DMS79 treated with DMSO at 0.1 percent for 48 hours (cell line): ENCODE data around the gene ASB12.
"Not testable (repeated sequence)": the region's sequence is repeated elsewhere in the genome, so short reads cannot be mapped to it uniquely, and the experiment has no call there.

Experiments used
- DNase-seq: peaks from one replicate; lab custom pipeline; 2025; lab: John Stamatoyannopoulos, UW

The ASB12 gene, protein sequence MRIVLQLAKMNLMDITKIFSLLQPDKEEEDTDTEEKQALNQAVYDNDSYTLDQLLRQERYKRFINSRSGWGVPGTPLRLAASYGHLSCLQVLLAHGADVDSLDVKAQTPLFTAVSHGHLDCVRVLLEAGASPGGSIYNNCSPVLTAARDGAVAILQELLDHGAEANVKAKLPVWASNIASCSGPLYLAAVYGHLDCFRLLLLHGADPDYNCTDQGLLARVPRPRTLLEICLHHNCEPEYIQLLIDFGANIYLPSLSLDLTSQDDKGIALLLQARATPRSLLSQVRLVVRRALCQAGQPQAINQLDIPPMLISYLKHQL

DNA sequence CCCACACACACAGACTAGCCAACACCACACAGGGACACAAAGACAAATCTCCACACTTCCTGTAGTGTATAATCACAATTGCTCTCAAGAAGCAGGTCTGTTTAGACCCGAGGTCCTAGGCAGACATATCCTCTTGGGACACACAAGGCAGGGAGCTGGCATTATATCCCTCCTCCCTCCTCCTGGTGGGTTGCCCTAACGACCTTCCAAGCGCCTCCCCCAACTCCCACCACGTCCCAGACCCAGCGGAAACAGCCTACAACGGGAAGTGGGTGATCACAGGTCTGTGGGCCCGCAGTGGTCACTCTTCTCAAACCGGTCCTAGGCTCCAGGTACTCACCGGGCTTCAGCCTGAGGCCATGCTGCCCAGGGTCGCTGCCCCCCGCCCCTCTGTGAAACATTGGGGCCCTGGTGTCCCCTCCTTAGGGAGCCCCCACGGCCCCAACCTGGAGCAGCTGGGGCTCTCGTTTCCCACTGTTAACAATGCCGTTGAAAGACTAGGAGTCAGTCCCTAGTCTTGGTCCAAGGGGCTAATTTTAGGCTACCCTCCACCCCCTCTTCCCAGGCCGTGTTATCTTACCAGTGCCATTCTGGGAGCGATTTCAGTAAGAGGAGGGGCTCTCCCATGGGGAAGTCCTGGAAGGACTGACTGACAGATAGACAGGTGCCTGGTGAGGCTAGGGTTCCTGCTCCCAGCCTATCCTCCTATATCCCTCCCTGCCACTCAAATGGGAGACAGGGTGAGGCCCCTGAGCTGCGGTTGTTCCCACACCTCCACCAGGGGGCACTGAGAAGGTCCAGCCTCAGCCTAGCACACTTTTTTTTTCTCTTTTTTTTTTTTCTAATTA, at the start of gene ASB12:
TSS of gene ASB12 (minus strand) at position 485 of the 848 bp plus-strand sequence. CDS start 4,957 bp downstream, outside the sequence.
- DNase-seq, result no peak

DNA sequence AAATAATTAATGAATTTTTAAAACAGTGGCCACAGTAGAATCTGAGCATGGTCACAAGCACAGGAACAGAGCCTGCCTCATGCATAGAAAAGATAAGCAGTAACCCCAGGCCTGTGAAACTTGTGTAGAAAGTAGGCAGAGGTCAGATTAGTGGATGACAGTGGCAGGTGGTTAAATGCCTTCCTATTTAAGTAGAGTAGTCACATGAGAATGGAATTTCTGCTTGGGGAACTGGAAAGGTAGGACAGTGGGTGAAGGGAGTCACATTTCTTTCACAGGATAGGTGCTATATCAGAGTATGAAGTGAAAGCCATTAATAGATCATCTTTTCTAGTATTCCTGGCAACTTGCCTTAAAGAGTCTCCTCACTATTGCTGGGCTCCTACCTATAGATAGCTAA, 34.9 kb upstream of the ASB12 start:
- no peak for DNase-seq

DNA sequence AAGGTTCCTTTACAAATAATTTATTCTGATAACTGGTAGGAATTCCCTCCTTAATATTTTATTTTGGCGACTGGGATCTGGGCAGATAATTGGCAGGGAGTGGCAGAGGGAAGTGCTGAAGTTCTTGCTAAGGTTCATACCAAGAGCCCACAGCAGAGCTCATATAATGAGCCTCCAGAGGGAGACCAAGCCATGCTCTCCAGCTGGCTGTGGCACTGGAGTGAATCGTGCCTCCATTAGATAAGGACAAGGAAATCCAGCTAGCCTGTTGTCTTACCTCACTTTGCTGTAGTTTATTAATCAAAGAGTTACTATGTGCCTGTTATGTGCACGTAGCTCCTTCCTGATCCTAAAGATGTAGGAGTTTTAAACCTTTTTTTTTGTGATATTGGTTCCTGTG, 1.3 kb downstream of the ASB12 start:
- no peak for DNase-seq

DNA sequence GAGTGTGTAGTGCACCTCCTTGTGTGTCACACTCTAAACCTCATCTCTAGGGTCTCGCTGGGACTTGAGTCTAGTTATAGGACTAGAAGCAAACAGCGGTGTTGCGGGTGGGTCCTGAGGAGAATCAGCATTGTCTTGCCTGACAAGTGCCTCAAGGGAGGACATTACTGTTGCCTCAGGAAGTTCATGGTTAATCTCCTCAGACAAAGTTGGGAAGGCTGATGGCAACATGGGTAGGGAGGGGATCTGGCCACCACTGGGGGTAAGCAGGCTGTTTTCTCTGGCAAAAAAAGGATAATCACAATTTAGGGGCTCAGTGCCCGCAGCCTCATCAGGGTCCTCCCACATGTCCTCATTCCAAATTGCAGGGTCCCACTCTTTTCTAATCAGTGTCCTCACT, 12.4 kb downstream of the ASB12 start:
- DNase-seq, result no peak

DNA sequence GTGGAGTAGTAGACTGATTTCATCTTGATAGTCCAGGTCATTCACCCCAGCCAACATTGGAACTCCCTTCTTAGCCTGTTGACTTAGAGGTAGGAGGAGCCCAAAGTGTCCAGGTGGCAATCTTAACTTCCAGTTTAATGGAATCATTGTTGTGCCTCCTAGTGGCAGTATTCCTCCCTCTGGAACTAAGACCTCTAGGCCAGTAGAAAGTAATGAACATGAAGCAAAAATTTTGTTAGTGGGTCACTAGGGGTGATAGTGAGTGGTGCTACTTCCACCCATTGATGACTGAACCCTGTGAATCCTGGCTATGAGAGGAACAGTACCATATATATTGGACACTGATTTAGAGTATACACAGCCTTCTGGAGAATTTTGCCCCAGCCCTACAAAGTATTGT, 16.4 kb downstream of the ASB12 start:
- not testable (repeated sequence) for DNase-seq

DNA sequence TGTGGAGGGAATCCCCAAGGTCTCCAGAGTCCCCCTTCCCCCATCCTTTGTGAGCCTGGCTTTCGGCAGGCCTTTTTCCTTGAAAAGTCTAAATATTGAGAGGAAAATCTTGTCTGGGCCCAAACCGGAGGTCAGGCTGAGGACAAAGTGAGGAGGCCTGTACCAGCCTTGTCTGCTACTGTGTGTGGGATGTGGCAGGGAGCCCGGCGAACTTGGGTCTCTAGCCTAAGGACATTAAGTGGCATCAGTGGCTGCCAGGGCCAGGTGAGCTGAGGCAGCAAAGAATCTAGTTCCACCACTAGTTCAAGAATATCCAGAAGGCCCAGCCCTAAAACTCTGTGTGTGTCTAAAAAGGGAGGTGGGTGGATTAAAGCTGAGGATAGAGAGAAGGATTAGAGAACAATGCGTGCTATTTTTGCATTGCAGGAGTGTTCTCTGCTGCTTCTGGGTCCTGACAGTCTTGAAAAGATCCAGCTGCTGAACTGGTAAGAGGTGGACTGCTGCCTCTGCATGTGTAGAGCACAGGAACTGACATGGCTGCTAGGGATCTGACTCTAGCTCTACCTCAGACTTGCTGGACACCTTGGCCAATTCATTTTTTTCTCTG, 23.7 kb downstream of the ASB12 start:
- DNase-seq, result no peak

DNA sequence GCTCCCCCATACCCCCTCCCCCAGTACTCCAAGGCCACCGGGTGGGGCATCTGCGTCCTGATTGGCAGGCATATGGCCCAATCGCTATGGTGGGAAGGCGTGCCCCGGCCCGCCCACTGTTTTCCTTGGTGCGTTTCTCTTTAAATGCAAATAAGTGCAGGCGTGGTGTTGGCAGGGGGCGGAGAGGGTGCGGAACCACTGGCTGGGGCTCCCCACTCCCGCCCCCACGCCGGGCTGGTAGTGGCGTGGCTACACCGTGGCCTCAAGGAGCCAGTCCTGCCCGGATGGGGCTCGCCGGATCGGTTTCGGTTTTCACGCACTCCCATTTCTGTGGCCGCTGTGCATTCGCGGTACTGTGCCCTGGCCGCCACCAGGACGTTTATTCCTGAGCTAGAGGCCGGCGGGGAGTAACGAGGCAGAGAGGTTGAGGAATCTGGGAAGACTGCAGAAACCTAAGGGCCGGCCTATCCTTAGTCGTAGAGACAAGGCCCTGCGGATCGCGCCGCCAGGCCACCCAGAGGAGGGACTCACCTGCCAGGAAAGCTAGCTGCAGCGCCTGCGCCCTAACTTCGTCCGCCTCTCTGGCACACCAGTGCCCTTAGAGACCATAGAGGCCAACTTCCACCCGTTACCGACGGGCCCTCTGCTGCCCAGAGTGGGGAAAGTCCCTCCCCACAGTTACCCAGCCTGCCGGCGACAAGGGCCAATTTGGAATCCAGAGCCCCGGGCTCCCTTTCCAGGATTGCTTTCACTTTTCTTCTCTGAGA, 24.5 kb downstream of the ASB12 start:
- DNase-seq, result peak; percentile 83

DNA sequence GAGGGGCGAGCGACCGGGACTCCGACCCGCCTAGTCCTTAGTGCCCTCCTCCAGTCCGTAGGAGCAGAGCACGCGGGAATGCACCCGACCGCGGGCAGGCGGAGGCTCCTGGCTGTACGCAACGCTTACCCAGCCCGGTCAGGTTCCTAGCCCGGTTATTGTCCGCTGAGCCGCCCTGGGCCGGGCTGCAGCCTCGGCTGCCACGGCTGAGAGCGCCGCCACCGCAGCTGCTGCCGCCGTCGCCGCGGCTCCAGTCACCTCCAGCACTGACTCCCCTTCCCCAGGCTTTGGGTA, 25.0 kb downstream of the ASB12 start, which contains the start of gene AMER1:
TSS of gene AMER1 (minus strand) at position 268 of the 294 bp plus-strand sequence. CDS start 12,422 bp downstream, outside the sequence.
- DNase-seq, result no peak

DNA sequence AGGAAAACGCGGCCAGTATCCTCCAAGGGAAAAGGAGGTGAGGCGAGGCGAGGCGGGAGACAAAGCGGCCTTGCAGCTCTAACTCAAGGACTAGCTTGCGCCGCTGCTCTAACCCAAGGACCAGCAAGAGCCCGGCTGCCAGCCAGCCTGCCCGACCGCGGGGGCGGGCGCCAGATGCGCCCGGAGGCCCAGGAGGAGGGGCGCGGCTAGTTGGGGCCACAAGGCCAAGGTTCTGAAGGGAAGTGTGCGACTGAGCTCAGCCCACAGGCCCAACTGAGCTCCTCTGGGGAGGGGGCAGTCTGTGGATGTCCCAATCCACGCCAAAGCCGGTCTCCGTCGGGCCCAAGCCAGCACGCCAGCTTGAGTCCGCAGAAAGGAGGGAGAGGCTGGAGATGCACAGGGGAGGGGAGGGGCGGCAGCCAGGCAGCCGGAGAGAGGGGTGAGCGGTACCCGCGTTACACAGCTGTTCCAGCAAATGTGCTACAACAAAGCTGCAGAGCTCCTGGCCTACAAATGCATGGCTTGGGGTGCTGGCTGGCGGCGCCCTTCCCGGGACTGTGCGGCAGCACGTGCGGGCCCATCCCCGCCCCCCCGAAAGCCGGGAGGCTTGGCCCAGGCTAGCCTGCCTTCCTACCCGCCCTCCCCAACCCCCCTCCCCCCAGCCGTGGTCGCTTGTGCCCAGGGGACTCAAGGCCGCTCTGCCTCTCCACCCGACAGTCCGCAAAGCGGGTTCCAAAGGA, 25.5 kb downstream of the ASB12 start:
- no peak for DNase-seq

DNA sequence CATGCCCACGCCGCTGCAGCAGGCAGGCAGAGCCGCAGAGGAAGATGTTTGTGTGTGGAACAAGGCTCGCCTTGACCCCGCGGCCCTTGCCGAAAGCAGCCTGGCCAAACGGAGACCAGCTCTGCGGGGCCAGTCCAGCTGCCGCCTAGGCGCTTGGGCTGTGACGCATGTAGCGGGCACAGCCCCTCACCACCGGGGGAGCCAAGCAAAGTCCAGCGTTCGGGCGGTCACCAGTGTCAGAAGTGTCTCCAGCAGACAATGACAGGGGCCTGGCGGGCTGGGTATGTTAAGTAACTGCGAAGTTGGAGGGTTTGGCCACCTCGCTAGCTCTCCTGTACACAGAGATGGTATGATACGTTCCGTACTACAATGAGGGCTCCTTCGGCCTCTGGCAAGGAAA, 26.2 kb downstream of the ASB12 start:
- DNase-seq, result no peak

DNA sequence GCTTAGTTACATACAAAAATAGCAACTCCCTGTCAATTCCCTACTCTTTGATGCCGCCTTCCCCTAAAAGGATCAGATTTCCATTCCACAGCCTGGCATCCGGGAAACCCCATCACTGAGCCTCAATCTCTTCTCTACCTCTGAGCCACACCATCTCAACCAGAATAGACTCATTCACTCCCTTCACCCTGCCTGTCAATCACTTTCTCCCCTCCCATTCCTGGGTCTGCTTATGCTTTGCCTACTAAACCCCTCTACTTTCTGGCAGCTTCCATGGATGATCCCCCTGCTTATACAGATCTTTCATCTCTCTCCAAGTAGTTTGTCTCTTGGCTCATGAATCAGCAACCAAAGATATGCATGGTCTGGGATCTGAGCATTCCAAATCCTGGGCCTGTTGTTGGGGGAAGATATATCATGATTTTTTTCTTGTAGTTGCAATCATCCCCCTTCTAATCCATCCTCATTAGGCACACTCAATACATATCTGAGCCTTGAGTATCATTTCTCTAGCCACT, 27.5 kb downstream of the ASB12 start:
- no peak for DNase-seq

DNA sequence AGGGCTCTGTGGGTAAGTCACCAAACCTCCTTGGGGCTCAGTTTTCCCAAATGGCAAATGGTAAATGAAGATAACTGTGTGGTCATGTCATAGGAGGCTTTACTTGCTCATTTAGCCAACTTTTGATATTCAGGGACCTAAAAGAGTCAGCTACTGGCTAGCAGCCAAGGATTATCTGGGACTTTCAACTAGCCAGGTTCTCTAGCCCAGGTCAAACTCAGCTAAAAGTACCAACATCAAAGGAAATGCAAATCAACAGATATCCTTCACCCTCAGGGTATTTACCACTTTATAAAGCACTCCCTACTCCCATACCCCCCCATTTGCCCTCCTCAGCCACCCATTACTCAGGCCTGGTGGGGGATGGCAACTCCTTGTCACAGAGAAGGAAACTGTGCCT, 32.4 kb downstream of the ASB12 start:
- no peak for DNase-seq

DNA sequence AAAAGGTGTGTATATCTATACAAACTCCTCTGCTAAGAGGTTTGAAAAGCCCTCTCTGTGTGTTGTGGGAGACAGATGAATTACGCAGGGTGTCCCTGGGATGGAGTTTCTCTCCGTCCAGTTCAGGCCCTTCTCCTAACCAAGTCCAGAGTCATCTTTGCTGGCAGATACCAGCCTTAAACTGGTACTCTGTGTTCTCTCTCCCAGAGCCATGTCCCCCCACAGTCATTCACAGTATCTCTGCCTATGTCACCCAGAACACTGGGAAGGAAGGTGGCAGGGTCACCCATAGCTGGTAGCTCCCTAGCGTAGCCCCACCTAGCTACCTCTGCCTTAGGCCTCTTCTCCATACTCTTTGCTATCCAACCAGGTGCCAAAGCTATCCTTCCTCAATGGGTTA, 33.8 kb downstream of the ASB12 start:
- DNase-seq, result no peak

DNA sequence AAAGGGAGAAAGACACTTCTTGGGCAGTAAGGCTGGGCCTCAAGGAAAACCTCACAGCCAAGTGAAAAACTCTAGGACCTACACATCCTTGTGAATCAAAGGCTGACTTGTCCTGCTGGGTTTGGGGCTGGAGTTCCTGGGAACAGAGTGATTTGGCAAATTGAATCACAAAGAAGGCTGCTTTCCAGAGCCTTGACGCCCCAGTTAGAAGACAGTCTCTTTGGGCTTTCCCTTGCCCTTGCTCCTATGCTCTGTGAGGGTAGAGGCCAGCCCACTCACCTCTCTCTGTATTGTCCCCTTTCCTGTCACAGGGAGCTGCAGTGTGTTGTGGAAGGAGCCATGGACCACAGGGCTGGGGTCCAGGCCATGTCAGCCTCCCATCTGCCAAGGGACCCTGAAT, 34.5 kb downstream of the ASB12 start:
- DNase-seq, result no peak

DNA sequence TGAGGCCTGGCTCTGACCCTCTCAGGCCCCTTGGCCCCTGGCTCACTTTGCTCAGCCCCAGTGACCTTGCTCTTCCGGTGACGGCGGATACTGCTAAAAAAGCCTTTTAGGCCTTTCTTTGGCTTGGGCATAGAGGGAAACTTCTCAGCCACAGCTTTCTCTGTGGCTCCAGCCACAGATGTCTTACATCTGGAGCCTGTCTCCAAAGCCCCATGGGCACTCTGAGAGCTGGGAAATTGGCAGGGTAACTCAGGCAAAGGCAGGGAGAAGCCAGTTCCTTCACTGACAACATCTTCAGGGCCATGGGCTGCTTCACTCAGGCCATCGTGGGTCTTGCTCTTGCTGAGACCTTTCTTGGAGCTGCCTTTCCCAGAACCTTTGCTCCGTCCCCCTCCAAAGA, 37.7 kb downstream of the ASB12 start:
- no peak for DNase-seq

DNA sequence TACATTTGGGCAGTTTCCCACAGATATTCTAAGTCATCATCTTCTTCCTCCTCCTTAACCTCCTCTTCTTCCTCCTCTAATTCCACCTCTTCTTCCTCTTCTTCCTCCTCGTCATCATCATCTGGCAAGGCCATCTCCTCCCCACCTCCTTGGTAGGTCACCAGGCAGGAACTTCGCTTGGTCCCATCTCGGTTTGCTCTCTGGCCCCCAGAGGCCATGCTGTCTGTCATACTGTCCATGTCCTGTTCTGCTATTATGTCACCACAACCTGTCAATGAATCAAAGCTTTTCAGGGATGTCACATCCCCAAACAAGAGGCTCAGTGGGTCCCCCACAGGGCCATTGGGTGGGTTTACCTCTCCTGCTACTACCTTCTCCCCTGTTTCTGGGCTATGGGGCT, 38.4 kb downstream of the ASB12 start:
- DNase-seq, result no peak

DNA sequence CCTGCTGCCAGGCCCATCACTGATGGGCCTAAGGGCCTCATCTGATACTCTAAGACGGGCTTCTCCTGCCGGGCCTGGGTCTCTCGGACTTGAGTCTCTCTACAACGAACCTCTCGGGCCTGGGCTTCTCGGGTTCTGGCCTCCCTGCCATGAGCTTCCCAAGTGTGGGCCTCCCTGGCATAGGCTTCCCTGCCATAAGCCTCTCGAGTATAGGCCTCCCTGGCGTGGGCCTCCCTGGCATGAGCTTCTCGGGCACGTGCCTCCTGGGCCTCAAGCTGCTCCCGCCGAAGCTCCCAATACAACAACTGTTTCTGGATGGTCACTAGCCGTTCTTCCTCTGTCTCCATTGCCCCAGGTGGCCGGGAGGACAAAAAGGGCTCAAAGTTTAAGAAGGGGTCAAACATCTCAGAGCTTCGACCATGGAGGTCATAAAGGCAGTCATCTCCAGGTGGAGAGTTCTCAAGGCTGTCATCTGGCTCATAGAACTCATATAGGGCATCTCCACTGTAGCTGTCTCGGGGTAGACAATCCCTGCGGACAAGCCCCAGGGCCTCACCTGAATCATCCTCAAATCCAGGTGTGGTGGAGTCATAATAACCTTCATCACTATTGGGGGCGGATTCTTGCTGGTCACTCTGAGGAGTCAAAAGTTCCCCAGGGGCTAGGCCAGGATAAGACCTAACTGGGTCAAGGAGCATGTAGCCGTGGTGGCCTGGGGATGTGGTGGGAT, 39.0 kb downstream of the ASB12 start:
- DNase-seq, result no peak

DNA sequence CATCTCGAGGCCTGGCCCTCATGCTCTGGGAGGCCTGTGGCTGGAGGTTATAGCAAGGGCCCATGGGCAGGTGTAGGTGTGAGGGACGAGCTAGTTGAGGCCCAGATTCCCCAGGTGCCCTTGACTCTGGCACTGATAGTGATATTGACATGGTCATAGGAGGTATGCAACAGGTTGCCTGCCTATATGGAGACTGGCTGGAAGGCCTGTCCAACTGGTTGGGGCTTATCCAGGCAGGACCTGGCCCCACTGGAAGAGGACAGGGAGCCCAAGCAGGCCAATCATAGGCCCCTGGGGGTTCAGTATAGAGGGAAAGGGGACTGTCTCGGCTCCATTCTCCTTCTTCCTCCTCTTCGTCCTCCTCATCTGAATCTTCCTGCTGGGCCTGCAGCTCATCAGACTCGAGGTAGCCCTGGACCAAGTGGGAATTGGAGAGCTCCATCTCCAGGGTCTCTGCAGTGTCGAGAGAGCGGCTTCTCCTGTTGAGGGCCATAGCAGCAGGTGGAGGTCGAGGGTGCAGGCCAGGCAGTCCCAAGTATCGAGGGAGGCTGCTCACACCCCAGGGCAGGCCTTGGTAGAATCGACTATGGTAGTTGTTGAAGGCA, 40.2 kb downstream of the ASB12 start:
- DNase-seq, result no peak

DNA sequence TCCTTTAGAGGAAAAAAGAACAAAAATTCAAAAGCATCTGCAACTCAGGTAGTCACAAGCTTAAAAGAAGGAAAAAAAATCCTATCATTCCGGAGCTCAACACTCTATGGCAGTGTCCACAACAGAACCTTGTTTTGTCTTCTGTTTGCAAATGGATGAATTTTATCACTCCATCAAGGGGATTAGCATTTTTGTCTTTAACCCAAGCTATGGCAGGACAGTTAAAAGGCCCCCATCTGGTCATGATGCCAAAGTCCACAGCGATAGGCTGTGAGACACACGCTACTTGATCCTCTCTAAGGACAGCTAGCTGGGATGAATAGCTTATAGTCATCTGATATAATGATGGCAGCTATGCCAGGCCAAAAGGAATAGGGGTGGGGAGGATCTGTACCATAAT, 41.5 kb downstream of the ASB12 start:
- no peak for DNase-seq

DNA sequence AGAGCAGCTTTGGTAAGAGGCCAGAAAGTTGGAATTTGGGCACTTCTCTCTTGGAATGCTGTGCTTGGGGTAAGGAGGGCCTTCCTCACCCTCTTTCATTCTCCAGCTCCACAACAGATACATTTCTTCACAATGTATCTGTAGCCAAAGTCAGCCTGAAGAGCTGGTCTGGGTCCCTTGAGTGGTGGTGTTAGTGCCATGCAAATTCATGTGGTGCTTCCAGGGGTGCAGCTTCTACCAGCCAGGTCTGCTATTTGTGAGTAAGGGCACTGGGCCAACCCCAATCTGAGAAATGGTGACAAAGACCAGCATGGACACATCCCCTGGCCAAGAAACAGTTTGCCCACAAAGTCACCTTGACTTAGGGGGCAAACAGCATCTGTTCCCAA, 42.7 kb downstream of the ASB12 start:
- DNase-seq, result no peak
